Adrenal gland (tissue), 12 donors: ENCODE results near the gene B3GALT6. TPM values are rescaled to one million over a fixed set of nuclear protein-coding genes. Genes with fewer than 3 reads are reported as not detected.
A peak's percentile ranks its signal among the peaks of the same experiment; 100 is the strongest.
"Not testable (repeated sequence)": the region's sequence is repeated elsewhere in the genome, so short reads cannot be mapped to it uniquely, and the experiment has no call there.

ENCODE experiments used
- DNase-seq, 7 donors: peaks; one replicate each; pipeline ENCODE4 v3.0.0-alpha.2; 2019 to 2020
- H3K27ac ChIP-seq, 5 donors: fragments of 200-600 bp; sonication (generic) in 4 of 5; 1 replicate in 3 of 5; 2 replicates in 2 of 5; pipeline versions ENCODE4 v1.5.1 to v1.8.0; 2016 to 2020; ENCODE audit warnings: mild to moderate bottlenecking in 1 of 5
- H3K27me3 ChIP-seq: fragments of 200-600 bp; 2 replicates; pipeline ENCODE4 v1.8.0; 2021
- H3K36me3 ChIP-seq, 2 donors: fragments of 200-600 bp; replicated peaks in 1 of 2; 1 replicate in 1 of 2; 2 replicates in 1 of 2; pipeline versions ENCODE4 v1.5.1 to v1.8.0; 2018 to 2022
- H3K4me1 ChIP-seq, 2 donors: fragments of 200-600 bp; replicated peaks in 1 of 2; 1 replicate in 1 of 2; 2 replicates in 1 of 2; pipeline versions ENCODE4 v1.5.1 to v1.8.0; 2018 to 2021
- H3K4me3 ChIP-seq, 4 donors: fragments of 200-600 bp; sonication (generic) in 3 of 4; one replicate each; pipeline ENCODE4 v1.5.1; 2016 to 2018
- H3K9me3 ChIP-seq, 3 donors: fragments of 200-600 bp; sonication (generic) in 1 of 3; replicated peaks in 1 of 3; 1 replicate in 2 of 3; 2 replicates in 1 of 3; pipeline versions ENCODE4 v1.5.1 to v1.8.0; 2016 to 2021
- CTCF ChIP-seq, 6 experiments: fragments of 450-650 bp in 4 of 6; fragments of 200-600 bp in 2 of 6; sonication (generic) in 1 of 6; IDR thresholded peaks; 1 replicate in 5 of 6; 2 replicates in 1 of 6; pipeline versions ENCODE4 v1.5.1 to v1.8.0; 2016 to 2021; ENCODE audit warnings: antibody characterized with exemption in 6 of 6, mild to moderate bottlenecking in 2 of 6, moderate library complexity in 1 of 6
- POLR2A ChIP-seq, 2 donors: fragments of 450-650 bp; IDR thresholded peaks; one replicate each; pipeline ENCODE4 v1.6.1; 2017; ENCODE audit warnings: antibody characterized with exemption in 2 of 2, mild to moderate bottlenecking in 2 of 2, moderate library complexity in 1 of 2
- WGBS, 4 donors: extraction: QIAGEN DNeasy Blood & Tissue Kit in 2 of 4; methylation state at CpG; one replicate each; pipeline versions ENCODE4 v1.1.5 to v1.1.7; 2013 to 2017; 5-methylcytosine and 5-hydroxymethylcytosine counted together
- intact Hi-C, 2 donors: fragments of 100-400 bp; cut with DNase I; formaldehyde crosslinking; loops; one replicate each; pipeline versions ENCODE4 v1.14.1 to v1.15.0; 2022 to 2023
- polyA plus RNA-seq, 3 donors: library from polyadenylated mRNA; stranded (reverse); fragments of 200-250 nt in 2 of 3; fragments of 350-450 nt in 1 of 3; fragmentation: Illumina TruSeq in 1 of 3; extraction: RNeasy Lipid Tissue Mini Kit (QIAGEN cat#74804) in 1 of 3; gene quantifications; one replicate each; pipeline ENCODE4 v1.2.3, GENCODE V29; 2013 to 2014
- total RNA-seq, 9 donors: library from RNA; depleted of rRNA in 4 of 9; stranded (reverse); fragments of >200 nt in 4 of 9; fragments of 120-200 nt in 1 of 9; fragmentation: NEBNext Ultra II Directional in 1 of 9; extraction: Animal tissue kit (Norgen Biotek cat#: 25700) in 1 of 9; gene quantifications; one replicate each; pipeline versions ENCODE4 v1.1.0 to v1.2.4, GENCODE V29; 2013 to 2023
- donor health status: healthy with polysubstance abuse.
- donor health status: Bipolar disorder and iron deficiency.
- donor health status: DM: yes; HTN: yes; CAD: no.
- donor health status: DM: no; HTN: no; CAD: no.
- donor health status: DM: no; HTN: no; CAD: no.
- donor health status: DM: yes; HTN: yes; CAD: no.

Gene B3GALT6
- total and polyA plus RNA-seq, 12 donors: 7.2 to 39.4 (median 16.7) TPM

- no peak for DNase-seq
- H3K27ac ChIP-seq: no peak overlapping the region
- TF ChIP-seq POLR2A (IDR thresholded peaks at IDR 0.05): no peak
- TF ChIP-seq CTCF (IDR thresholded peaks at IDR 0.05): no peak
- no peaks in the 10 kb centered on the region for H3K27me3 ChIP-seq
- peaks cover 0 to under 1% (median 0%) of the 10 kb centered on the region in 3 donors for H3K9me3 ChIP-seq
- intact Hi-C loops: no loop called here
- H3K36me3 ChIP-seq: no peaks in the 10 kb centered on the region
- WGBS, 4 donors: 52 to 70% (median 67%) methylated on average over 5 of the region's 5 CpGs
- H3K4me3 ChIP-seq: no peak overlapping the region
- H3K4me1 ChIP-seq: no peaks in the 10 kb centered on the region
Measured at GRCh38 chr1:1189111-1189510, 42.9 kb upstream of the B3GALT6 start.

- Histone ChIP-seq H3K27ac (no peak overlapping the region), H3K36me3 (no peaks in the 10 kb centered on the region), H3K4me1 (no peaks in the 10 kb centered on the region), H3K27me3 (no peaks in the 10 kb centered on the region), H3K9me3 (peaks cover 0 to 8% (median 0%) of the 10 kb centered on the region in 3 donors), H3K4me3 (no peak overlapping the region)
- intact Hi-C loops: no loop called here
- DNase-seq: no peak
- TF ChIP-seq POLR2A (IDR thresholded peaks at IDR 0.05) (no peak), CTCF (IDR thresholded peaks at IDR 0.05) (no peak)
- WGBS, 4 donors: 87 to 93% (median 89%) methylated on average over 11 of the region's 11 CpGs
Measured at GRCh38 chr1:1191734-1192133, 40.3 kb upstream of the B3GALT6 start.

- H3K27me3 ChIP-seq: no peaks in the 10 kb centered on the region
- DNase-seq: no peak
- no peak overlapping the region for H3K4me3 ChIP-seq
- intact Hi-C loops: no loop called here
- no peak for TF ChIP-seq CTCF (IDR thresholded peaks at IDR 0.05)
- TF ChIP-seq POLR2A (IDR thresholded peaks at IDR 0.05): no peak
- H3K4me1 ChIP-seq: no peaks in the 10 kb centered on the region
- WGBS, 4 donors: 76 to 95% (median 81%) methylated on average over 3 of the region's 3 CpGs
- H3K27ac ChIP-seq: no peak overlapping the region
- H3K9me3 ChIP-seq: peaks cover 0 to 8% (median 0%) of the 10 kb centered on the region in 3 donors
- no peaks in the 10 kb centered on the region for H3K36me3 ChIP-seq
Measured at GRCh38 chr1:1194723-1195122, 37.3 kb upstream of the B3GALT6 start.

GRCh38 chr1:1195726-1196125 lies 36.3 kb upstream of the B3GALT6 start:
- H3K27me3 ChIP-seq, H3K27ac ChIP-seq, intact Hi-C loops, H3K9me3 ChIP-seq, H3K4me1 ChIP-seq, H3K4me3 ChIP-seq, DNase-seq, H3K36me3 ChIP-seq: not testable (repeated sequence)
- WGBS, 4 donors: 77 to 96% (median 85%) methylated on average over 6 of the region's 6 CpGs

- H3K36me3 ChIP-seq: no peaks in the 10 kb centered on the region
- peak in 1 of 7 donors; percentile 5 for DNase-seq
- H3K9me3 ChIP-seq: peaks cover 0 to 8% (median 0%) of the 10 kb centered on the region in 3 donors
- H3K27me3 ChIP-seq: peaks cover 8% of the 10 kb centered on the region
- 73 to 86% (median 80%) methylated on average over 9 to 13 of the region's 13 CpGs for WGBS, 4 donors
- H3K27ac ChIP-seq: no peak overlapping the region
- no peak overlapping the region for H3K4me3 ChIP-seq
- intact Hi-C loops: no loop called here
- TF ChIP-seq POLR2A (IDR thresholded peaks at IDR 0.05) (no peak), CTCF (IDR thresholded peaks at IDR 0.05) (no peak)
- H3K4me1 ChIP-seq: peaks cover 0 to 8% of the 10 kb centered on the region in 2 donors
Measured at GRCh38 chr1:1196431-1197187, 35.4 kb upstream of the B3GALT6 start.
